Activated CD8-positive, alpha-beta T cell treated with anti-CD3 and anti-CD28 coated beads, Interleukin-2, amount 10 ng/mL, durations not matched to agents 7 days and 5 days (primary cell): Measurements from ENCODE around the gene LOXL4. TPM values are rescaled to one million over a fixed set of nuclear protein-coding genes. Genes with fewer than 3 reads are reported as not detected.

Experiments
- ATAC-seq: fragments of 150-1000 bp; cut with Tn5 transposase; one replicate; pipeline ENCODE4 v1.10.0; 2021; ENCODE audit warnings: moderate library complexity
- CTCF ChIA-PET: fragments of 350-600 bp; sonication (Branson Sonifier 250); formaldehyde crosslinking; loops from one replicate; lab custom pipeline; 2021; ENCODE audit warnings: antibody characterized with exemption; lab: Charles Lee
- POLR2A ChIA-PET: fragments of 350-600 bp; sonication (Branson Sonifier 250); formaldehyde crosslinking; loops from one replicate; lab custom pipeline; 2021; ENCODE audit warnings: antibody characterized with exemption; lab: Charles Lee
- DNase-seq: peaks from one replicate; pipeline ENCODE4 v3.0.0-alpha.2; 2020
- H3K27ac Mint-ChIP-seq: one replicate; pipeline ENCODE4 v1.8.0; 2021; ENCODE audit warnings: mild to moderate bottlenecking, mixed read lengths
- H3K27me3 Mint-ChIP-seq: one replicate; pipeline ENCODE4 v1.8.0; 2021; ENCODE audit warnings: low read depth, mixed read lengths
- H3K36me3 Mint-ChIP-seq: one replicate; pipeline ENCODE4 v1.8.0; 2021; ENCODE audit warnings: low read depth, mixed read lengths
- H3K4me1 Mint-ChIP-seq: one replicate; pipeline ENCODE4 v1.8.0; 2021; ENCODE audit warnings: low read depth, mixed read lengths
- H3K4me3 Mint-ChIP-seq: one replicate; pipeline ENCODE4 v1.8.0; 2021; ENCODE audit warnings: mild to moderate bottlenecking, mixed read lengths
- H3K9me3 Mint-ChIP-seq: one replicate; pipeline ENCODE4 v1.8.0; 2022; ENCODE audit warnings: mixed read lengths; ENCODE audit not compliant: insufficient read depth
- total RNA-seq, 2 experiments: library from RNA; stranded (reverse); gene quantifications; one replicate each; pipeline ENCODE4 v1.2.3, GENCODE V29; 2021

LOXL4 gene
- total RNA-seq, result not detected

DNA sequence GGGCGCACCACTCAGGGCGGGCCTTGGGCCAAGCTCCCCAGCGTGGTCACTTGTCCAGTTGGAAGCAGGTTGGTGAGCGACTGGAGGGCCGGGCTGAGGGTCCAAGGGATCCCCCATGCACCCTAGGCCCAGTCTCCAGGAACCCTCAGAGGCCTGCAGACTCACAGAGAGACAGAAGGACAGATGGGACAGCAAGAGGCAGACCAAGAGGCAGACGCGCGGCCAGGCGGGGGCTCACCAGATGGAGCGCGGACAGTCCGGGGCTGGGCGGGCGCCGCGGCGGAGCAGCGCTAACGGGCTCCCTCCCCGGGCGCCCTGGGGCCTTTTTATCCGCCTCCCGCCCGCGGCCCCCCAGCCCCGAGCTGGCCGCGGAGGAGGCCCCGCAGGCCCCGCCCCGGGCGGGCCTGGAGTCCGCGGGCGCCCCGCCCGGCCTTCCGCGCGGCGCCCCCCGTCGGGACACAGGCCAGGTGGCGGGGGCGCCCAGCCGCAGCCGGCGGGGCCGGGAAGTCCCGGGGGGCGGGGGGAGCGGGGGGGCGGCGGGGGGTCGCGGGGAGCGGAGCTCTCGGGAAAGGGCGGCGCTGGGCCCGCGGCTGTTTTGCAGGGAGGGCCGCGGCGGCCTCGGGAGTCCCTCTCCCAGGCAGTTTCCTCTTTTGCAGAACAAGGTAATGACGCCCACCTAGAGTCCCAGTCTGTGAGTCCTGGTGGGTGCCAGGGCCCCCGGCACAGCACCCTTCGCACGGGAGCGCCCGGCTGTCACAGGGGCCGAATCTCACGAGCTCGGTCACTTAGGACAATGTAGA, at the start of gene LOXL4:
Gene LOXL4 (minus strand): TSS at position 301 of the 800 bp plus-strand sequence. CDS start 5,175 bp downstream, outside the sequence.
- peaks cover 39% of the 10 kb centered on the region for H3K27me3 Mint-ChIP-seq
- DNase-seq (no peak), ATAC-seq (peak; percentile 61)
- H3K36me3 Mint-ChIP-seq, result no peaks in the 10 kb centered on the region
- peaks cover 7% of the 10 kb centered on the region for H3K4me1 Mint-ChIP-seq
- no peaks in the 10 kb centered on the region for H3K9me3 Mint-ChIP-seq
- ChIA-PET CTCF (interaction anchor here (1.5 kb wide), 1 partner anchor 41 kb away, joined by 3 read pairs; no protein-coding TSS in a partner anchor), POLR2A (no interaction called here)
- H3K4me3 Mint-ChIP-seq, result peak within 1 kb of the TSS; percentile 60
- H3K27ac Mint-ChIP-seq, result no peak within 1 kb of the TSS

DNA sequence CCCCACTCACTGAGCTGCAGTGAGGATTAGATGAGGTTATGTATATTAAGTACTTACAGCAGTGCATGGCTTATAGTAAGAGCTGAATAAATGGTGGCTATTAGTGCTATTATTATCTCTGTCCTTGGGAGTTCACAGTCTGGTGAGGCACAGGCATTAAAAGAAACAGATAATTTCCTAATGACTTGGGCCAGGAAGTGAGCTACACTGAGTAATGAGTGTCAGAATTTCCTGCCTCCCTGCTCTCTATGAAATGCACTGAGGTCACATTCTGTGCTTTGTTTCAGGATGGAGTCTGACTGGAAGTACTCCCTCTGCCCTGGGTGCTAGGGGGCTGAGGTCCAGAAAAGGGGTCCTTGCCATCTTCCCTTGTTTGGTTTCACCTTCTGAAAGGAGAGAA, 48.7 kb upstream of the LOXL4 start:
- H3K27ac Mint-ChIP-seq, result no peak overlapping the region
- no peak overlapping the region for H3K4me3 Mint-ChIP-seq
- POLR2A ChIA-PET, result no interaction called here

DNA sequence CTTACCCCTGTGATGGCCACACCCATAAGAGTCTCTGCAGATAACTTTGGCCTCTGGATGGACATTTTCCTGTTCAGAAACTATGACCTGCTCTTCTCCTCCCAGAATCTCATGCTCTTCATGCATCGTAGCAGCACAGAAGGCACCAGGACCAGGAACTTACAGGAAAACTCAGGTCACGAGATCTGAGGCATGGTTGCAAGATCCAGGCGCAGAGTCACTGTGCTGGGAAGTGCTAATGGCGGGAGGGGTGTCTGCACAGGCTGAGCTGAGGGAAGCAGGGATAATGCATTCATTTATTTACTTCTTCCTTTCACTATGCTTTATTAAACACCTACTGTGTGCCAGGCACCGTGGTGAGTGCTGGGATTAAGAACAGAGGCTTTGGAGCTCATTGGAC, 48.2 kb upstream of the LOXL4 start:
- Mint-ChIP-seq H3K27ac (no peak overlapping the region), H3K27me3 (no peaks in the 10 kb centered on the region), H3K4me3 (no peak overlapping the region), H3K9me3 (no peaks in the 10 kb centered on the region), H3K36me3 (no peaks in the 10 kb centered on the region), H3K4me1 (no peaks in the 10 kb centered on the region)
- no peak for ATAC-seq
- POLR2A ChIA-PET, result no interaction called here
- no peak for DNase-seq
- CTCF ChIA-PET, result no interaction called here

More for the DNA sequence above, 48.7 kb upstream of the LOXL4 start:
- no peak for DNase-seq
- ATAC-seq, result no peak
- H3K9me3 Mint-ChIP-seq, result no peaks in the 10 kb centered on the region
- no peaks in the 10 kb centered on the region for H3K36me3 Mint-ChIP-seq
- no peaks in the 10 kb centered on the region for H3K27me3 Mint-ChIP-seq
- CTCF ChIA-PET, result no interaction called here
- H3K4me1 Mint-ChIP-seq, result no peaks in the 10 kb centered on the region

DNA sequence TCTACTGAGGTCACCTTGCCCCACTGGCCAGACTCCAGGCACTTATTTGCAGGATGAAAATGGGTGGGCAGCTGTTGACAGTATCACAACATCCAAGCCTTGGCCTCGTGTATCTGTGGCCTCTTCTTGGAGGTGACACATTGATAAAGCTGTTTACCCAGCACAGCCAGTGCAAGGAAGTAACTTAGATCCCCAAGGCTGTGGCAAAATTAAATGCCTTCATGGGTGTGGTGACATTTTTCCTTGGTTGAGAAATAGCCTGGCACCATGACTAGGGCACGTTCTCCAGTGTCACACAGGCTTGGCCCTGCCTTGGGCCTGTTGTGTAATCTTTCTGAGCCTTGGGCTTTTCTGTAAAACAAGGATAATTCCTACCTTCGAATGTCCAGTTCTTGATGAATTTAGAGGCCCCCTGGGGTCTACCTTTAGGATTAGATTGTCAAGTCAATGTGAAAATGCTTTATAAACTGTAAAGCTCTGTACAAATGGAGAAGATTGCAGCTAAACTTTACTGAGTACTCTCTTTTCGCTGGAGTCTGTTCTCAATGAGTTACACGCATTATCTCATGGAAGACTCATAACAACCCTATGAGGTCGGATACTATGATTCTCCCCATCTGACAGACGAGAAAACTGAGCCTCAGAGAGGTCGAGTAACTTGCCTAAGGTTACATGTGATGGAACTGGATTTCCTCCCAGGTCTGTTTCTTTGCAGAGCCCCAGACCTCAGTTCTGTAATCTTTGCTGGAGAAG, 46.7 kb upstream of the LOXL4 start:
- ChIA-PET CTCF (no interaction called here), POLR2A (no interaction called here)
- no peaks in the 10 kb centered on the region for H3K4me1 Mint-ChIP-seq
- H3K27ac Mint-ChIP-seq, result no peak overlapping the region
- H3K4me3 Mint-ChIP-seq, result no peak overlapping the region
- peaks cover 3% of the 10 kb centered on the region for H3K27me3 Mint-ChIP-seq
- H3K9me3 Mint-ChIP-seq, result no peaks in the 10 kb centered on the region
- ATAC-seq, result no peak
- no peaks in the 10 kb centered on the region for H3K36me3 Mint-ChIP-seq
- no peak for DNase-seq

DNA sequence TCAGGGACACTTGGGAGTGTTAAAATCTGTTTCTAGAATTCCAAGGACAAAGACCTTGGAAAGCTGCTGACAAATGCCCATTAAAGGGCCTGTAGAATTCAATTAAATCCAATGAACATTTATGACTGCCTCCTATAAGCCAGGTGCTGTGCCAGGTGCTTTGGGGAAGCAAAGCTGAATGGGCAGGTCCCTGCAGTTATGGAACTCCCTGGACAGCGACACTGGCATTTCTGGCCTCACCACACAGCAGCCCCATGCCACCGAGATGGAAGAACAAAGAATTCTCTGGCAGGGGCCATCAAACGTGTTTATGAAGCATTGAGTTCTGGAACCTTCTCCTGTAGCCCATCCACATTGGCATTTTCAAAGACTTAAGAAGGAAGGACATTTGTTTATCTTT, 45.6 kb upstream of the LOXL4 start:
- Mint-ChIP-seq H3K27ac (no peak overlapping the region), H3K4me1 (no peaks in the 10 kb centered on the region), H3K27me3 (peaks cover 13% of the 10 kb centered on the region), H3K4me3 (no peak overlapping the region), H3K9me3 (no peaks in the 10 kb centered on the region), H3K36me3 (no peaks in the 10 kb centered on the region)
- DNase-seq (no peak), ATAC-seq (no peak)
- CTCF ChIA-PET, result interaction anchor here (1.0 kb wide), 1 partner anchor 18 kb away, joined by 3 read pairs; no protein-coding TSS in a partner anchor
- POLR2A ChIA-PET, result no interaction called here

DNA sequence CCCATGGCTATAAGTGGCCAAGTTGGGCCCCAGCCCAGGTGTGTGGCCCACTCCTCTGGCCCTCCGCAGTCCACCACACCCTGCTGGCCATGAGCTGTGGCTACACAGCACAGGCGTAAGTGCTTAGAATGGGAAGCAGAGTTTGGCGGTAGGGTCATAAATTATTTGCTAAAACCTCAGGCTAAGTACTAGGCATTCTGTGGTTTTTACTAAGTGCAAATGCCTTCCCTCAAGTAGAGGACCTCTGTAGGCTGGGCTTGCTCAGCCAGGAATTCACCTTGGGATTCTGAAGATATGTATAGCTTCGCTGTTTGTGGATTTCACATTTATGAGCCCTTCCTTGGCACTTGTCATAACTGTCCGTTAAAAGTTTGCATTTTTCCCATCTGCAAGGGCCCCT, 44.8 kb upstream of the LOXL4 start:
- peaks cover 17% of the 10 kb centered on the region for H3K27me3 Mint-ChIP-seq
- ATAC-seq, result no peak
- no peaks in the 10 kb centered on the region for H3K9me3 Mint-ChIP-seq
- ChIA-PET POLR2A (no interaction called here), CTCF (interaction anchor here (1.0 to 1.3 kb wide), 4 partner anchors 10 to 144 kb away, joined by 3 to 4 read pairs (median 3); no protein-coding TSS in a partner anchor)
- no peak overlapping the region for H3K4me3 Mint-ChIP-seq
- no peaks in the 10 kb centered on the region for H3K4me1 Mint-ChIP-seq
- H3K27ac Mint-ChIP-seq, result no peak overlapping the region
- DNase-seq, result no peak
- H3K36me3 Mint-ChIP-seq, result no peaks in the 10 kb centered on the region

DNA sequence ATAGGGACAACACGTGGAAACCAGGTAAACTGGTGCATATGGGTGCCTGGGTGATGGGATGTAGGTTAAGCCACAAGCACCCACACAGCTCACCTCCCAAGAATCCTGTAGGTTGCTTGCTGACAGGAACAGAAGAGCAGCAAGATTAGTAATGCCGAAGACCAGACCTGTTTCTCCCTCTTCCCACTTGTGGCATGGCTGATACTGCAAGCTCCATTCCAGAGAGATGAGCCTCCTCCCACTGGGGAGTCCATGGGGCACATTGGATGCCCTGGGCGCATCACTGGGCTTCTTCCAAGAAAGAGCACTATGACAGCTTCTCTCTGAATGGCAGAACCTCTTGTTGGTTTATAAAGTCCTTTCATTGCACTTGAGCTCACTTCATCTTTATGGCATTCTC, 44.4 kb upstream of the LOXL4 start:
- H3K36me3 Mint-ChIP-seq, result no peaks in the 10 kb centered on the region
- no peak overlapping the region for H3K27ac Mint-ChIP-seq
- ATAC-seq (no peak), DNase-seq (no peak)
- ChIA-PET POLR2A (no interaction called here), CTCF (interaction anchor here (0.6 to 1.3 kb wide), 4 partner anchors 10 to 162 kb away, joined by 3 to 4 read pairs (median 3); no protein-coding TSS in a partner anchor)
- H3K4me3 Mint-ChIP-seq, result no peak overlapping the region
- H3K4me1 Mint-ChIP-seq, result no peaks in the 10 kb centered on the region
- no peaks in the 10 kb centered on the region for H3K9me3 Mint-ChIP-seq
- H3K27me3 Mint-ChIP-seq, result peaks cover 19% of the 10 kb centered on the region

DNA sequence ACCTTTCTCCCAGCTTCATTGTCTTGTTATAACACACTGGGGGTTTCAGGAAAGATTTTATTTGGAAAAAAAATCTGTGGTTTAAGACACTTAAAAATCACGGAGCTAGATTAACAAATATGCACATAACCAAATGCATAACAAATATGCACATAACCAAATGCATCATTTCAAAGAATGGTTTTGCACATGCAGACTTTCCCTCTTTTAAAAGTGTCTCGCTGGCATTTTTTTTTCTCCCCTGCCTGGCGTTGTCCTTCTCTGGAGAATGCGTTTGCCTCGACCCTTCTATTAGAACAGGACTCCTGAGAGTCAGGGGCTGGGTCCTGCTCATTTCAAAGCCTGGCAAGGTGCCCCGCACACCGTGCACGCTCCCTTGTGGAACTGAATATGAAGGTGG, 42.7 kb upstream of the LOXL4 start:
- no peak overlapping the region for H3K27ac Mint-ChIP-seq
- POLR2A ChIA-PET, result no interaction called here
- no peaks in the 10 kb centered on the region for H3K4me1 Mint-ChIP-seq
- no peaks in the 10 kb centered on the region for H3K36me3 Mint-ChIP-seq
- H3K9me3 Mint-ChIP-seq, result no peaks in the 10 kb centered on the region
- CTCF ChIA-PET, result interaction anchor here (2.4 to 2.8 kb wide), 2 partner anchors 140 to 396 kb away, joined by 9 to 29 read pairs; no protein-coding TSS in a partner anchor
- H3K4me3 Mint-ChIP-seq, result no peak overlapping the region
- DNase-seq (no peak), ATAC-seq (no peak)
- peaks cover 23% of the 10 kb centered on the region for H3K27me3 Mint-ChIP-seq

DNA sequence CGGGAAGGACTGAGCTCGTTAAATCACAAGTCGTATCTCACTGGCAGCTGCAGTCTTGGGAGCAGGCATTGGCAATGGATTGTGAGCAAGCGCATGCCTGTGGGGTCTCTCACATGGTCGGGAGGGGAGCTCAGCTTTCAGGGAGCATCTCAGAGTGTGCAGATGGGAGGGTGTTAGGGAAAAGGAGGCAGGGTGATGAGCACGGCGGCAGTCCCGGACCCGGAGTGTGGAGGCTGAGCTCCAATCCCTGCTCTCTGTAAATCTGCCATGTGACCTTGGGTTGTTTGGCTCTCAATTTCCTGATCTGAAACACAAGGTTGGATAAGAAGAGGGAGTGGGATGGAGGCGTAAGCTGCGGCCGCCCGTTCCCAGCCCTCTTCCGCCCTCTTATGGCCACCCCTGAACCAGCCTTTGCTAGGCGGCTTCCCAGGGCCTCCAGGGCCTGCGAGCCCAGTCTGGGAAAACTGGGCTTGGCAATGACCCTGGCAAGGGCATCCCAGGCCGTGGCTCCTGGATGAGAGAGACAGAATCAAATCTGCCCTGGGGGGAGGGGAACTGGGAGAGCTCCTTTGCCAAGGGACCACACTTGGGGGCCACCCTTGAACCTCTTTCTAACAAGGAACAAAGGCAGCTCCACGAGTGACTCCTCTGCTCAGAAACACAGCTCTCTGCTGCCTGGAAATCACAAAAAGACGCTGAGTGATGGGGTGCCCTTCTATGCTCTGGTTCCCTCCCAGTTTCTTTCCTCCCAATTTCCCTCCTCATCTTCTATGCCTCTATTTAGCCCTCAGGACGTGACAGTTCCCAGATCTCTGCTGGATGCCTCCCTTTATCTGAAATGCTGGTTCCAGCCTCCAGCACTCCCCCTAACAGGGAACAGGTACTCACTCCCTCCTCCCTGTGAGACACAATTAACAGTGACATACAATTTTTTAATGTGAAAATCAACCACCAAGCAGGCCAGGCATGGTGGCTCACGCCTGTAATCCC, 41.7 kb upstream of the LOXL4 start:
- Mint-ChIP-seq H3K9me3 (no peaks in the 10 kb centered on the region), H3K4me3 (no peak overlapping the region), H3K4me1 (no peaks in the 10 kb centered on the region), H3K36me3 (no peaks in the 10 kb centered on the region), H3K27ac (no peak overlapping the region), H3K27me3 (peaks cover 26% of the 10 kb centered on the region)
- ATAC-seq (peak; percentile 44), DNase-seq (peak; percentile 22)
- ChIA-PET POLR2A (interaction anchor here (1.0 kb wide), 1 partner anchor 139 kb away, joined by 4 read pairs; no protein-coding TSS in a partner anchor), CTCF (interaction anchor here (0.6 to 2.8 kb wide), 7 partner anchors 14 to 395 kb away, joined by 3 to 29 read pairs (median 5); partner anchors contain the start of gene LOXL4)

DNA sequence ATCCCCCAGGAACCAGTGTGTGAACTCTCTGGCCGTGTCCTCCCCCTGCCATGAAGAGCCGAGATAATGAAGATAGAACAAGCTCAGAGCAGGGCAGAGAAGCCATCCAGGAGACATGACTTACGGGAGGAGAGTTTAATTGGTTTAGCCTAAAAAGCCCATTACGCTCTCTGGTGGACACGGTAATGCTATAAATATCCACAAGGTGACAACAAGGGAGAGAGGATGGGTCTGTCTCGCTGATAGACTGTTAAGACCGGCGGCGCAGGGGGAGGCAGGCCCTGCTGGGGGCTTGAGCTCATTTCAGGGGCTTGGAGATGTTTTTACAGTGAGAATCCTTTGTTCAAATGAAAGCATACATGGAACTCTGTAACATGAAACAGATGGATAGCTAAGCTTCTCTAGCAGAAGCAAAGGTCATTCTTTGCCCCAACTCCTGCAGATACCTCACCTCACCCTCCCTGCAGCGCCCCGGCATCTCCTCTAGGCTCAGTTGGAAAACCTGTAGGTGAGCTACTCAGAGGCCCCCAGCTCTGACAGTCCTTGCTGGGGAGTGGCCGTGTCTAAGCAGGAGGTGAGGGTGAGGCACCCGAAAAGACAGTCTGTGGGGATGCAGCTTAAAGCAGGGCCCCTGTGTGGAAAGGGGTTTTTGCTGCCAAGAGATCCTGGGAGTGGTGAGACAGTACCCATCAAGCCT, 40.8 kb upstream of the LOXL4 start:
- ChIA-PET CTCF (interaction anchor here (0.6 to 2.8 kb wide), 7 partner anchors 15 to 394 kb away, joined by 3 to 29 read pairs (median 5); partner anchors contain the start of gene LOXL4), POLR2A (interaction anchor here (0.6 to 1.0 kb wide), 2 partner anchors 26 to 139 kb away, joined by 3 to 4 read pairs; no protein-coding TSS in a partner anchor)
- H3K4me1 Mint-ChIP-seq, result no peaks in the 10 kb centered on the region
- no peaks in the 10 kb centered on the region for H3K9me3 Mint-ChIP-seq
- DNase-seq (no peak), ATAC-seq (no peak)
- H3K27ac Mint-ChIP-seq, result no peak overlapping the region
- H3K36me3 Mint-ChIP-seq, result no peaks in the 10 kb centered on the region
- no peak overlapping the region for H3K4me3 Mint-ChIP-seq
- H3K27me3 Mint-ChIP-seq, result peaks cover 26% of the 10 kb centered on the region
